Fibroblast of skin of abdomen (primary cell): ENCODE results near the gene CTSW.

Experiments used
- DNase-seq: peaks from one replicate; pipeline ENCODE4 v3.0.0-alpha.2; 2013

CTSW gene

GRCh38 chr11:65903068-65903481 is 23.4 kb downstream of the CTSW start:
- DNase-seq, result peak; percentile 91

- no peak for DNase-seq
Observed at GRCh38 chr11:65903715-65904114, 24.1 kb downstream of the CTSW start.

GRCh38 chr11:65906602-65907001 is 27.0 kb downstream of the CTSW start:
- no peak for DNase-seq

- DNase-seq, result no peak
Observed at GRCh38 chr11:65907878-65908277, 28.2 kb downstream of the CTSW start.

GRCh38 chr11:65911682-65912568 is 32.3 kb downstream of the CTSW start:
- peak; percentile 89 for DNase-seq

- peak; percentile 66 for DNase-seq
Observed at GRCh38 chr11:65912845-65913244, 33.2 kb downstream of the CTSW start.

GRCh38 chr11:65915101-65915820 is 35.6 kb downstream of the CTSW start:
- no peak for DNase-seq

- DNase-seq, result peak; percentile 98
Observed at GRCh38 chr11:65915821-65916251, 36.2 kb downstream of the CTSW start.

- no peak for DNase-seq
Observed at GRCh38 chr11:65916391-65916790, 36.8 kb downstream of the CTSW start.

- DNase-seq, result no peak
Observed at GRCh38 chr11:65917077-65917433, 37.4 kb downstream of the CTSW start.

- DNase-seq, result no peak
Observed at GRCh38 chr11:65917434-65918210, 38.0 kb downstream of the CTSW start.

- no peak for DNase-seq
Observed at GRCh38 chr11:65918211-65919140, 38.8 kb downstream of the CTSW start, which contains the start of gene C11orf68. C11orf68 (minus strand) TSS chr11:65919062; CDS start chr11:65919031, 31 bp downstream.

GRCh38 chr11:65919141-65919572 is 39.5 kb downstream of the CTSW start, which contains the start of gene DRAP1:
DRAP1 (plus strand) TSS chr11:65919426; CDS start chr11:65919502, 76 bp downstream.
- DNase-seq, result peak; percentile 99

GRCh38 chr11:65919573-65920371 is 40.1 kb downstream of the CTSW start:
- no peak for DNase-seq

GRCh38 chr11:65920372-65920802 is 40.8 kb downstream of the CTSW start:
- DNase-seq, result no peak

- DNase-seq, result no peak
Observed at GRCh38 chr11:65921033-65921555, 41.5 kb downstream of the CTSW start.

GRCh38 chr11:65921876-65922275 is 42.2 kb downstream of the CTSW start:
- DNase-seq, result no peak

GRCh38 chr11:65922565-65922964 is 42.9 kb downstream of the CTSW start:
- no peak for DNase-seq

- no peak for DNase-seq
Observed at GRCh38 chr11:65925397-65925796, 45.8 kb downstream of the CTSW start.

GRCh38 chr11:65927904-65928397 is 48.3 kb downstream of the CTSW start:
- DNase-seq, result no peak
